ENCODE measurements around the gene MTCL1.

Gene MTCL1

DNA sequence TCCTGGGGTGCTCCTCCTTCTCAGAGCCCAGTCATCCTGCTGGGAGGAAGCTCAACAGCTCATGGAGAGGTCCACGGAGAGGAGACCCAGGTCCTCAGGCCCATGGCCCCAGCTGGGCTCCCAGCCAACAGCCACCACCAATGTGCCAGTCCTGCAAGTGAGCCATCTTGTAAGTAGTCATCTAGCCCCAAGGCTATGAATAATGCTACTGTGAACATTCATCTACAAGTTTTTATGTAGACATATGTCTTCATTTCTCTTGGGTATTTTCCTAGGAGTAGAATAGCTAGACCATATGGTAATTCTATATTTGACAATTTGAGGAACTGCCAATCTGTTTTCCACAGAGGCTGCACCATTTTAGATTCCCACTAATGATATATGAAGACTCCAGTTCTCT lies 166.1 kb downstream of the MTCL1 start:
- no peak for DNase-seq

DNA sequence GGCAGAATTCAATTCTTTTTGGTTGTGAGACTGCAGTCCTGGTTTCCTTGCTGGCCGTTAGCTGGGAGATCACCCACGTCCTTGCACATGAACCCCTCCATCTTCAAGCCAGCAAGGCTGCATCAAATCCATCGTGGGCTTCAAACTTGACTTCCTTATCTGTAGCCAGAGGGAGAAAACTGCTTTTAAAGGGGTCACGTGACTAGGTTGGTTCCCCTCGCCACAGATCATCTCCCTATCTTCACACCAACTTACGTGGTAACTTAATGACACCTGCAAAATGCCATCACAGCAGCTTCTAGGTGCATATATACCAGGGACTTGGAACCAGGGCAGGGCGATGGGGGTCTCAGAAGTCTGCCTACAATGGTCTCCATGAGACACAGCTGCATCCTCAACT lies 169.5 kb downstream of the MTCL1 start:
- no peak for DNase-seq

DNA sequence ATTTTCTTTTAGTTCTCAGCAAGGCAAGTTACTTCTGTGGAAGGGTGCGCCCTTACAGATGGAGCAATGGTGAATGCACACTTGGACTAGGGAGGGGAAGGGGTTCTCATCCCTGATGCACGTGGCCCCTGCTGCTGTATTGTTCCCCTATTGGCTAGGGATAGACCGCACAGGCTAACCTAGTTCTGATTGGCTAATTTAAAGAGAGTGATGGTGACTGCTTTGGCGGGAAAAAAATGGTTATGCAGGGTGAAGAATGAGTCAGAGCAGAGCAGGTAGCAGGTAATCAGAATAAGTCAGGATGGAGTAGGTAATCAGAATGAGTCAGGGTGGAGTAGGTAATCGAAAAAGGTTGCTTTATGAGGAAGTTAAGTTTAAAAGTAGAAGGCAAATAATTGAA lies 171.5 kb downstream of the MTCL1 start:
- no peak for DNase-seq

DNA sequence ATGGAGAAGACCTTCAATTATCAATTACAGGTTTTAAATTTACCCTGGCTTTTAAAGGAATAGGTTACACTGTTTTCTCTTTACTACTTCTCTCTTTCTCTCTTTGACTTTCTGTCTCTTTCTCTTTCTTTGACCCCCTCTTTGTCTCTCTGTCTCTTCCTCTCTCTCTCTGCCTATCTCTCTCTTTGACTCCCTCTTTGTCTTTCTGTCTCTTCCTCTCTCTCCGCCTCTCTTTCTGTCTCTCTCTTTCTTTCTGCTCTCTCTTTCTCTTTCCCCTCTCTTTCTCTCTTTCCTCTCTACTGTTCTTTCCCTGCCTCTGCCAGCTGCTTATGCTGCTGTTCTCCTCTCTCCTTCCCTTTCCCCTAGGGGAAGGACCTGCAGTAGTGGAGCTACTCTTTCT lies 175.7 kb downstream of the MTCL1 start:
- no peak for DNase-seq
